Upper lobe of left lung (tissue), 6 donors: ENCODE data around the gene CD44. TPM values are rescaled to one million over a fixed set of nuclear protein-coding genes. Genes with fewer than 3 reads are reported as not detected.
A peak's percentile ranks its signal among the peaks of the same experiment; 100 is the strongest.
"Not testable (repeated sequence)": the region's sequence is repeated elsewhere in the genome, so short reads cannot be mapped to it uniquely, and the experiment has no call there.

ENCODE experiments used
- ATAC-seq, 2 donors: fragments of 200-7000 bp; cut with Tn5 transposase; one replicate each; pipeline ENCODE4 v1.9.1; 2022; ENCODE audit warnings: mild to moderate bottlenecking in 2 of 2, moderate library complexity in 2 of 2; ENCODE audit not compliant: low FRiP score in 2 of 2
- DNase-seq, 2 donors: peaks; one replicate each; pipeline ENCODE4 v3.0.0-alpha.2; 2019 to 2020
- H3K27ac ChIP-seq, 4 donors: fragments of 200-600 bp; sonication (generic); one replicate each; pipeline ENCODE4 v1.5.1; 2016 to 2019
- H3K27me3 ChIP-seq, 4 donors: fragments of 200-600 bp; sonication (generic); one replicate each; pipeline ENCODE4 v1.5.1; 2017 to 2019
- H3K36me3 ChIP-seq, 4 donors: fragments of 200-600 bp; sonication (generic); one replicate each; pipeline ENCODE4 v1.5.1; 2016 to 2019
- H3K4me1 ChIP-seq, 4 donors: fragments of 200-600 bp; sonication (generic); one replicate each; pipeline ENCODE4 v1.5.1; 2018 to 2019
- H3K4me3 ChIP-seq, 4 donors: fragments of 200-600 bp; sonication (generic); one replicate each; pipeline ENCODE4 v1.5.1; 2017 to 2019; ENCODE audit warnings: mild to moderate bottlenecking in 2 of 4, moderate library complexity in 1 of 4
- H3K9me3 ChIP-seq, 4 donors: fragments of 200-600 bp; sonication (generic); one replicate each; pipeline ENCODE4 v1.5.1; 2018 to 2019
- EP300 ChIP-seq, 4 donors: sonication (generic); formaldehyde crosslinking; IDR thresholded peaks; one replicate each; pipeline ENCODE4 v1.5.1; 2017; ENCODE audit warnings: antibody characterized with exemption in 4 of 4, control low read depth in 2 of 4
- POLR2A ChIP-seq, 4 donors: fragments of 450-650 bp; IDR thresholded peaks; one replicate each; pipeline ENCODE4 v1.5.1; 2016 to 2017; ENCODE audit warnings: antibody characterized with exemption in 4 of 4, mild to moderate bottlenecking in 2 of 4
- POLR2AphosphoS5 ChIP-seq, 2 donors: sonication (generic); formaldehyde crosslinking; IDR thresholded peaks; one replicate each; pipeline ENCODE4 v1.5.1; 2017; ENCODE audit warnings: antibody characterized with exemption in 2 of 2
- WGBS, 2 donors: methylation state at CpG; one replicate each; pipeline ENCODE4 v1.1.5; 2017 to 2018; 5-methylcytosine and 5-hydroxymethylcytosine counted together
- total RNA-seq, 6 donors: library from RNA; depleted of rRNA in 4 of 6; stranded (reverse); fragments of >200 nt in 4 of 6; gene quantifications; one replicate each; pipeline versions ENCODE4 v1.1.0 to v1.2.1, GENCODE V29; 2016 to 2021
- TF ChIP-seq, protein P1 (sequence below), 6 experiments: fragments of 450-650 bp in 4 of 6; fragments of 200-600 bp in 2 of 6; sonication (generic) in 2 of 6; IDR thresholded peaks; one replicate each; pipeline ENCODE4 v1.5.1; 2016 to 2019; ENCODE audit warnings: antibody characterized with exemption in 6 of 6
- donor health status: DM: no; HTN: no; CAD: no; lungs with moderate emphysema.
- donor health status: DM: no; HTN: yes; CAD: no; lungs with severe emphysema.

CD44 gene
- 100 to 1,000 TPM; 454 to 696 (median 551) TPM for total RNA-seq

DNA sequence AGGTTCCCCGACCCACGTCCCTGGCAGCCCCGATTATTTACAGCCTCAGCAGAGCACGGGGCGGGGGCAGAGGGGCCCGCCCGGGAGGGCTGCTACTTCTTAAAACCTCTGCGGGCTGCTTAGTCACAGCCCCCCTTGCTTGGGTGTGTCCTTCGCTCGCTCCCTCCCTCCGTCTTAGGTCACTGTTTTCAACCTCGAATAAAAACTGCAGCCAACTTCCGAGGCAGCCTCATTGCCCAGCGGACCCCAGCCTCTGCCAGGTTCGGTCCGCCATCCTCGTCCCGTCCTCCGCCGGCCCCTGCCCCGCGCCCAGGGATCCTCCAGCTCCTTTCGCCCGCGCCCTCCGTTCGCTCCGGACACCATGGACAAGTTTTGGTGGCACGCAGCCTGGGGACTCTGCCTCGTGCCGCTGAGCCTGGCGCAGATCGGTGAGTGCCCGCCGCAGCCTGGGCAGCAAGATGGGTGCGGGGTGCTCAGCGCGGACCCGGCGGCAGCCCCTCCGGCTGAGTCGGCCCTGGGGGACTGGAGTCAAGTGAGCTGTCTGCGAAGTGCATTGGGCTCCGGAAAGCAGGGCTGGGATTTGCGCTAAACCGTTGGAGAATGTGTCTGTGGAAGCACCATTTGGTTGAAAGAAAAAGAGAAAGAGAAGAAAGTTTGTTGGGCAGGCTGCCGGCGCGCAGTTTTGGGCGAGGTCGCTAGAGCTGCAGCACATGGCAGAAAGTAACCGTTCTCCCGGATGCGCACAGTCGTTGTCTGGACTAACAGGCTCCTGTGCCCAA, at the start of gene CD44:
Gene CD44, plus strand, starts transcription at position 229 of the 779 bp plus-strand sequence. Its CDS starts 133 bp downstream, at position 362.
- peak within 1 kb of the TSS; percentile 65 to 84 (median 79) for H3K4me3 ChIP-seq
- DNase-seq (peak; percentile 89 to 91), ATAC-seq (peak; percentile 89 to 90)

DNA sequence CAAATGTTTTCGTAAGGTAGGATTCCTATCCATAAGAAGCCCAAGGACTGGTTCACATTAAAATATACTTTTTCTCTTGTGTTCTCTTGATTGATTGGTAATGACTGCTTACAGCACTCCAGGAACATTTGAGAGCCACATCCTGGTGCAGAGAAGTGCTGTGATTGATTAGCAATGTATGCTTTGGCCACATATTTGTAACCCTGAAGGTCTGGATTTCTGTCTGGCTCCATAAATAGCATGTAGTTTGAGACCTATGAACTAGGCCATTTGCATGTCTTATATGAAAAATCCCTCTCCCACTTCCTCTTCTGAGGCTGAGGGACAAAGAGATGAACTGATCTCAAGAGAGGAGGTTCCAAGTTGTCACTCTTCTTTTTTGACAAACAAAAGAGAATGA, 49.3 kb upstream of the CD44 start:
- DNase-seq (no peak), ATAC-seq (no peak)
- Histone ChIP-seq H3K4me1 (peaks cover 10 to 27% (median 17%) of the 10 kb centered on the region in 4 donors), H3K27me3 (no peaks in the 10 kb centered on the region), H3K9me3 (no peaks in the 10 kb centered on the region), H3K4me3 (no peak overlapping the region), H3K27ac (no peak overlapping the region), H3K36me3 (no peaks in the 10 kb centered on the region)
- TF ChIP-seq, protein P1, sequence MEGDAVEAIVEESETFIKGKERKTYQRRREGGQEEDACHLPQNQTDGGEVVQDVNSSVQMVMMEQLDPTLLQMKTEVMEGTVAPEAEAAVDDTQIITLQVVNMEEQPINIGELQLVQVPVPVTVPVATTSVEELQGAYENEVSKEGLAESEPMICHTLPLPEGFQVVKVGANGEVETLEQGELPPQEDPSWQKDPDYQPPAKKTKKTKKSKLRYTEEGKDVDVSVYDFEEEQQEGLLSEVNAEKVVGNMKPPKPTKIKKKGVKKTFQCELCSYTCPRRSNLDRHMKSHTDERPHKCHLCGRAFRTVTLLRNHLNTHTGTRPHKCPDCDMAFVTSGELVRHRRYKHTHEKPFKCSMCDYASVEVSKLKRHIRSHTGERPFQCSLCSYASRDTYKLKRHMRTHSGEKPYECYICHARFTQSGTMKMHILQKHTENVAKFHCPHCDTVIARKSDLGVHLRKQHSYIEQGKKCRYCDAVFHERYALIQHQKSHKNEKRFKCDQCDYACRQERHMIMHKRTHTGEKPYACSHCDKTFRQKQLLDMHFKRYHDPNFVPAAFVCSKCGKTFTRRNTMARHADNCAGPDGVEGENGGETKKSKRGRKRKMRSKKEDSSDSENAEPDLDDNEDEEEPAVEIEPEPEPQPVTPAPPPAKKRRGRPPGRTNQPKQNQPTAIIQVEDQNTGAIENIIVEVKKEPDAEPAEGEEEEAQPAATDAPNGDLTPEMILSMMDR (IDR thresholded peaks at IDR 0.05) = no peak
- TF ChIP-seq POLR2A (IDR thresholded peaks at IDR 0.05) (no peak), EP300 (IDR thresholded peaks at IDR 0.05) (no peak), POLR2AphosphoS5 (IDR thresholded peaks at IDR 0.05) (no peak)
- WGBS, 2 donors = 96% methylated on average over 1 of the region's 1 CpG

More for the DNA sequence above, at the start of gene CD44:
- 0% methylated on average over 11 to 55 of the region's 55 CpGs for WGBS, 2 donors
- Histone ChIP-seq H3K36me3 (no peaks in the 10 kb centered on the region), H3K4me1 (peaks cover 25 to 46% (median 35%) of the 10 kb centered on the region in 4 donors), H3K9me3 (no peaks in the 10 kb centered on the region), H3K27ac (peak within 1 kb of the TSS; percentile 92 to 99 (median 94)), H3K27me3 (no peaks in the 10 kb centered on the region)
- TF ChIP-seq, protein P1 (IDR thresholded peaks at IDR 0.05) = no peak
- TF ChIP-seq POLR2AphosphoS5 (IDR thresholded peaks at IDR 0.05) = peak; percentile 88 to 90
- peak in 1 of 4 donors; percentile 14 for TF ChIP-seq EP300 (IDR thresholded peaks at IDR 0.05)
- peak in 3 of 4 donors; percentile 77 to 93 (median 93) for TF ChIP-seq POLR2A (IDR thresholded peaks at IDR 0.05)

DNA sequence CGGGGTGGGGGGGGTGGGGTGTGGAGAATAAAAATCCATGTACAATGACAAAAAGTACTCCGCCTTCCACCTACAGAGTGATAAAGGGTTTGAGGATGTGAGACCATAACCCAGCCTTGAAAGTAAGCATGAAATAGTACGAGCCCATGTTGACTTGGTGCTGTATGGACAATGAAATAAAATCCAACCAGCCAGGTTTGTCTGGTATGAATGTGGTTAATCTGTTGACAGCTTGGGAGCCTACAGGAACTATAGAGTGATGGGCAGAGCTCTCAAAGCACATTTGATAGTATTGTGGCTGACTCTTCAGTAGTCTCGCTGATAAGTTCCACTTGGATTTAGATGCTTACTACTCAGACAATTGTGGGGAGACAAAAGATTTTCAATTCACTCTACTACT, 48.8 kb upstream of the CD44 start:
- no peak overlapping the region for H3K27ac ChIP-seq
- H3K4me1 ChIP-seq = peaks cover 10 to 26% (median 17%) of the 10 kb centered on the region in 4 donors
- no peak for TF ChIP-seq POLR2AphosphoS5 (IDR thresholded peaks at IDR 0.05)
- no peak for TF ChIP-seq POLR2A (IDR thresholded peaks at IDR 0.05)
- no peak for TF ChIP-seq EP300 (IDR thresholded peaks at IDR 0.05)
- TF ChIP-seq, protein P1 (IDR thresholded peaks at IDR 0.05) = no peak
- no peaks in the 10 kb centered on the region for H3K9me3 ChIP-seq
- DNase-seq = no peak
- no peak overlapping the region for H3K4me3 ChIP-seq
- no peaks in the 10 kb centered on the region for H3K36me3 ChIP-seq
- H3K27me3 ChIP-seq = no peaks in the 10 kb centered on the region
- ATAC-seq = no peak
- WGBS, 2 donors = 96 to 99% methylated on average over 4 of the region's 4 CpGs

DNA sequence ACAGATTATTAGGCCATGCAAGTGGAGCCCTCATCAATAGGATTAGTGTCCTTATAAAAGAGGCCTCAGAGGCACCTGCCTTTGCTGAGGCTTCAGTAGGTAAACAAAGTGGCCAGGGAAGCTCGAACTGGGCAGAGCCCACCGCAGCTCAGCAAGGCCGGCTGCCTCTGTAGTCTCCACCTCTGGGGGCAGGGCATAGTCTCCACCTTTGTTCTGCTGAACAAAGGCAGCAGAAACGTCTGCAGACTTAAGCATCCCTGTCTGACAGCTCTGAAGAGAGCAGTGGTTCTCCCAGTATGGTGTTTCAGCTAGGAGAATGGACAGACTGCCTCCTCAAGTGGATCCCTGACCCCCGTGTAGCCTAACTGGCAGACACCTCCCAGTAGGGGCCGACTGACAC, 48.0 kb upstream of the CD44 start:
- ATAC-seq = not testable (repeated sequence)
- WGBS, 2 donors = 73 to 90% methylated on average over 2 to 6 of the region's 6 CpGs

DNA sequence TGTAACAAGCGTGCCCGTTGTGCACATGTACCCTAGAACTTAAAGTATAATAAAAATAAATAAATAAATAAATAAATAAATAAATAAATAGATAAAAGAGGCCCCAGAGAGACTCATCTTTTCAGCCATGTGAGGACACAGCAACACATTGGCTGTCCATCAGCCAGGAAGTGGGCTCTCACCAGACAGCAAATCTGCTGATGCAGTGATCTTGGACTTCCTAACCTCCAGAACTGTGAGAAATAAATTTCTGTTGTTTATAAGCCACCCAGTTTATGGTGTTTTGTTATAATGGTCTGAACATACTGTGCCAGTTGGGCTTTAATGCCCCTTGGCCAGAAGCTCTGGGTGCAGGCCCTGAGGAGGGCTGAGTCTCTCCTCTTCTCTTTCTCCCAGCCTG, 42.2 kb upstream of the CD44 start:
- DNase-seq (no peak), ATAC-seq (peak in 1 of 2 donors; percentile 26)
- Histone ChIP-seq H3K36me3 (no peaks in the 10 kb centered on the region), H3K27ac (no peak overlapping the region), H3K27me3 (no peaks in the 10 kb centered on the region), H3K9me3 (no peaks in the 10 kb centered on the region), H3K4me1 (peaks cover 0 to 11% (median 6%) of the 10 kb centered on the region in 4 donors), H3K4me3 (no peak overlapping the region)
- TF ChIP-seq POLR2A (IDR thresholded peaks at IDR 0.05) (no peak), EP300 (IDR thresholded peaks at IDR 0.05) (no peak), POLR2AphosphoS5 (IDR thresholded peaks at IDR 0.05) (no peak)
- TF ChIP-seq, protein P1 (IDR thresholded peaks at IDR 0.05) = no peak
- 47 to 96% methylated on average over 2 of the region's 2 CpGs for WGBS, 2 donors

More for the DNA sequence above, 48.0 kb upstream of the CD44 start:
- peak in 1 of 2 donors; percentile 6 for DNase-seq
- not testable (repeated sequence) for H3K36me3 ChIP-seq, H3K27me3 ChIP-seq, H3K27ac ChIP-seq, H3K4me3 ChIP-seq, H3K9me3 ChIP-seq
- peaks cover 10 to 21% (median 17%) of the 10 kb centered on the region in 4 donors for H3K4me1 ChIP-seq
